ELF-1 (cell line): ENCODE results near the gene SYNDIG1.

Experiments used
- DNase-seq: peaks from one replicate; pipeline ENCODE4 v3.0.0-alpha.2; 2016; ENCODE audit warnings: low read depth, low spot score

Gene SYNDIG1

GRCh38 chr20:24492031-24492607 lies 22.7 kb downstream of the SYNDIG1 start:
- DNase-seq, result peak; percentile 77

GRCh38 chr20:24492698-24493097 lies 23.3 kb downstream of the SYNDIG1 start:
- no peak for DNase-seq

GRCh38 chr20:24493181-24493580 lies 23.8 kb downstream of the SYNDIG1 start:
- no peak for DNase-seq

GRCh38 chr20:24493661-24494459 lies 24.4 kb downstream of the SYNDIG1 start:
- peak; percentile 40 for DNase-seq

GRCh38 chr20:24494460-24494920 lies 25.1 kb downstream of the SYNDIG1 start:
- DNase-seq, result no peak

- DNase-seq, result no peak
Measured at GRCh38 chr20:24495266-24495665, 25.8 kb downstream of the SYNDIG1 start.

- DNase-seq, result no peak
Measured at GRCh38 chr20:24497851-24498250, 28.4 kb downstream of the SYNDIG1 start.

- DNase-seq, result no peak
Measured at GRCh38 chr20:24498641-24499040, 29.2 kb downstream of the SYNDIG1 start.

GRCh38 chr20:24499472-24499871 lies 30.0 kb downstream of the SYNDIG1 start:
- DNase-seq, result no peak

- no peak for DNase-seq
Measured at GRCh38 chr20:24501764-24502556, 32.5 kb downstream of the SYNDIG1 start.

GRCh38 chr20:24502661-24503060 lies 33.2 kb downstream of the SYNDIG1 start:
- DNase-seq, result no peak

- no peak for DNase-seq
Measured at GRCh38 chr20:24503352-24503931, 34.0 kb downstream of the SYNDIG1 start.

- DNase-seq, result no peak
Measured at GRCh38 chr20:24504331-24505285, 35.2 kb downstream of the SYNDIG1 start.

GRCh38 chr20:24506146-24506545 lies 36.7 kb downstream of the SYNDIG1 start:
- no peak for DNase-seq

GRCh38 chr20:24506696-24507095 lies 37.3 kb downstream of the SYNDIG1 start:
- no peak for DNase-seq

- no peak for DNase-seq
Measured at GRCh38 chr20:24507182-24507853, 37.9 kb downstream of the SYNDIG1 start.

- peak; percentile 42 for DNase-seq
Measured at GRCh38 chr20:24512441-24512840, 43.0 kb downstream of the SYNDIG1 start.

GRCh38 chr20:24518515-24518914 lies 49.1 kb downstream of the SYNDIG1 start:
- no peak for DNase-seq

GRCh38 chr20:24519476-24519875 lies 50.0 kb downstream of the SYNDIG1 start:
- DNase-seq, result no peak

- DNase-seq, result no peak
Measured at GRCh38 chr20:24521032-24521431, 51.6 kb downstream of the SYNDIG1 start.
